SK-N-SH (cell line): ENCODE results near the gene NEMP2. TPM values are rescaled to one million over a fixed set of nuclear protein-coding genes. Genes with fewer than 3 reads are reported as not detected.

ENCODE experiments used
- CTCF ChIA-PET: fragments of 300-600, 350-600 bp; formaldehyde crosslinking; extraction: SDS; loops from one replicate; lab custom pipeline; 2021; lab: Yijun Ruan, JAX
- POLR2A ChIA-PET: fragments of 350-600 bp; sonication (Branson Sonifier 250); formaldehyde crosslinking; extraction: SDS; loops from one replicate; lab custom pipeline; 2020; ENCODE audit warnings: antibody characterized with exemption, inconsistent platforms; lab: Yijun Ruan, JAX
- DNase-seq: peaks from one replicate; pipeline ENCODE4 v3.0.0; 2012
- H2AFZ ChIP-seq: fragments of 200-600 bp; sonication (generic); 2 replicates; pipeline ENCODE4 v1.8.1; 2016; ENCODE audit warnings: antibody characterized with exemption, mild to moderate bottlenecking, low read depth
- H3F3A ChIP-seq: fragments of 200-600 bp; sonication (generic); replicated peaks from 2 replicates; pipeline ENCODE3; 2016; ENCODE audit warnings: antibody characterized with exemption, mild to moderate bottlenecking; ENCODE audit not compliant: insufficient read depth
- H3K27ac ChIP-seq, 2 experiments: fragments of 200-500 bp in 1 of 2; fragments of 200-600 bp in 1 of 2; sonication (Bioruptor generic) in 1 of 2; sonication (generic), shearing (Covaris generic) in 1 of 2; 2 replicates each; pipeline versions ENCODE4 v1.5.1 to v1.6.1; 2014 to 2016; ENCODE audit warnings: low read depth in 2 of 2, inconsistent platforms in 1 of 2, low read length in 1 of 2, mild to moderate bottlenecking in 1 of 2, mixed read lengths in 1 of 2
- H3K27me3 ChIP-seq: fragments of 200-600 bp; sonication (generic), shearing (Covaris generic); 2 replicates; pipeline ENCODE4 v1.6.1; 2016; ENCODE audit warnings: mixed run types; ENCODE audit not compliant: insufficient read depth
- H3K36me3 ChIP-seq, 2 experiments: fragments of 200-500 bp in 1 of 2; fragments of 200-600 bp in 1 of 2; sonication (Bioruptor generic) in 1 of 2; sonication (generic) in 1 of 2; replicated peaks in 1 of 2; 2 replicates each; pipeline versions ENCODE3 to v1.5.1; 2014 to 2016; ENCODE audit warnings: low read length in 1 of 2, mild to moderate bottlenecking in 1 of 2; ENCODE audit not compliant: insufficient read depth in 2 of 2, control insufficient read depth in 1 of 2
- H3K4me1 ChIP-seq, 2 experiments: fragments of 200-500 bp in 1 of 2; fragments of 200-600 bp in 1 of 2; sonication (Bioruptor generic) in 1 of 2; sonication (generic), shearing (Covaris generic) in 1 of 2; 2 replicates each; pipeline versions ENCODE4 v1.5.1 to v1.6.1; 2014 to 2016; ENCODE audit warnings: low read depth in 1 of 2, low read length in 1 of 2, mixed run types in 1 of 2; ENCODE audit not compliant: insufficient read depth in 2 of 2, control insufficient read depth in 1 of 2
- H3K4me2 ChIP-seq: fragments of 200-600 bp; sonication (generic), shearing (Covaris generic); 2 replicates; pipeline ENCODE4 v1.6.1; 2017; ENCODE audit warnings: mixed run types
- H3K4me3 ChIP-seq, 2 experiments: fragments of 200-500 bp in 1 of 2; fragments of 200-600 bp in 1 of 2; sonication (Bioruptor generic) in 1 of 2; sonication (generic), shearing (Covaris generic) in 1 of 2; 2 replicates each; pipeline versions ENCODE4 v1.5.1 to v1.8.1; 2014 to 2016; ENCODE audit warnings: low read depth in 2 of 2, inconsistent platforms in 1 of 2, low read length in 1 of 2, mild to moderate bottlenecking in 1 of 2, mixed read lengths in 1 of 2, moderate library complexity in 1 of 2
- H3K79me2 ChIP-seq: fragments of 200-600 bp; sonication (generic); 2 replicates; pipeline ENCODE4 v1.8.1; 2017; ENCODE audit warnings: mild to moderate bottlenecking; ENCODE audit not compliant: insufficient read depth
- H3K9ac ChIP-seq: fragments of 200-600 bp; sonication (generic); 2 replicates; pipeline ENCODE4 v1.6.1; 2017; ENCODE audit warnings: mixed run types
- H3K9me2 ChIP-seq: fragments of 200-600 bp; sonication (generic); 2 replicates; pipeline ENCODE4 v1.6.1; 2017; ENCODE audit warnings: mixed run types
- H3K9me3 ChIP-seq: fragments of 200-600 bp; sonication (generic); 2 replicates; pipeline ENCODE4 v1.6.1; 2017; ENCODE audit warnings: mixed run types, mild to moderate bottlenecking, moderate library complexity
- H4K20me1 ChIP-seq: fragments of 200-600 bp; sonication (generic); 2 replicates; pipeline ENCODE4 v1.6.1; 2017; ENCODE audit warnings: mild to moderate bottlenecking, mixed run types; ENCODE audit not compliant: insufficient read depth
- CTCF ChIP-seq: fragments of 200-600 bp; sonication (generic); IDR thresholded peaks from 2 replicates; pipeline ENCODE4 v1.6.1; 2017; ENCODE audit warnings: antibody characterized with exemption, mild to moderate bottlenecking, moderate library complexity
- JUND ChIP-seq: IDR thresholded peaks from 2 replicates; pipeline ENCODE4 v1.4.0; 2012
- MXI1 ChIP-seq: IDR thresholded peaks from 2 replicates; pipeline ENCODE4 v1.6.1; 2012; ENCODE audit warnings: mild to moderate bottlenecking, low read depth, low read length, improper control_type of control experiment
- NRF1 ChIP-seq: IDR thresholded peaks from 2 replicates; pipeline ENCODE4 v1.6.1; 2012; ENCODE audit warnings: low read depth, mild to moderate bottlenecking, low read length
- SMC3 ChIP-seq: IDR thresholded peaks from 2 replicates; pipeline ENCODE4 v1.6.1; 2012; ENCODE audit warnings: low read depth, low read length, improper control_type of control experiment
- TEAD4 ChIP-seq: IDR thresholded peaks from 2 replicates; pipeline ENCODE4 v1.4.0; 2012; ENCODE audit warnings: mild to moderate bottlenecking, borderline replicate concordance; ENCODE audit not compliant: insufficient read depth
- WGBS: methylation state at CpG from one replicate; pipeline ENCODE4 v1.1.6; 2017; ENCODE audit warnings: low lambda C conversion rate; 5-methylcytosine and 5-hydroxymethylcytosine counted together
- polyA plus RNA-seq, 3 experiments: library from polyadenylated mRNA; depleted of rRNA; stranded (reverse); fragments of >200 nt; gene quantifications; 2 replicates each; pipeline ENCODE4 v1.2.3, GENCODE V29; 2012
- TF ChIP-seq, protein P1 (sequence below): fragments of 150-350 bp; IDR thresholded peaks from 2 replicates; pipeline ENCODE4 v1.6.1; 2017; ENCODE audit warnings: antibody characterized with exemption, low read length, low read depth, borderline replicate concordance

NEMP2 gene
- polyA plus RNA-seq, 1 of the 3 experiments (the other 2 are of a cell fraction) = 2.0 TPM

DNA sequence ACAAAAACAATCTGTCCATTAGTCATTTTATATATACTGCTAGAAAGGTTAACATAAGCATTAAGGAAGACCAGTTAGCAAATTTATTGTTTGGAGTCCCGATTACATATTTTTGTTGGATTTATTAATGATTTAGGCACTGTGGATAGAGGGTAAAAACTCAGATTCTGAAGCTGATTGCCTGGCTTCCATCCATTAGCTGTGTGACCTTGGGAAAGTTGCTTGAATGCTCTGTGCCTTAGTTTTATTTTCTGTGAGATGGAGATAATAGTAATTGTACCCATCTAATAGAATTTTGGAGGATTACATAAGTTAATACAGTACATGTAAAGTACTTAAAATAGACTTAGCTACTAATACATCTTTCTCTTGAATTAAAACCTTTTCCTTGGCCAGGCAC lies 36.3 kb upstream of the NEMP2 start:
- H3K79me2 ChIP-seq = no peaks in the 10 kb centered on the region
- H3K9ac ChIP-seq = no peak overlapping the region
- H2AFZ ChIP-seq = no peak overlapping the region
- TF ChIP-seq CTCF = no peak
- no peak for TF ChIP-seq SMC3
- TF ChIP-seq MXI1 = no peak
- TF ChIP-seq JUND = no peak
- TF ChIP-seq NRF1 = no peak
- TF ChIP-seq TEAD4 = no peak
- no peak overlapping the region for H3K4me3 ChIP-seq
- WGBS = 67% methylated on average over 1 of the region's 1 CpG
- H3K36me3 ChIP-seq = no peaks in the 10 kb centered on the region
- no peak for DNase-seq
- no peaks in the 10 kb centered on the region for H4K20me1 ChIP-seq
- H3K27me3 ChIP-seq = no peaks in the 10 kb centered on the region
- H3K4me2 ChIP-seq = no peak overlapping the region
- H3F3A ChIP-seq = no peaks in the 10 kb centered on the region
- peaks cover 0 to 3% of the 10 kb centered on the region in 2 experiments; a peak in 1 of 4 replicates for H3K4me1 ChIP-seq
- 0 out of 2 replicates have a peak, but pooled peaks cover 2% of the 10 kb centered on the region for H3K9me3 ChIP-seq
- H3K9me2 ChIP-seq = no peaks in the 10 kb centered on the region
- ChIA-PET CTCF (interaction anchor here (0.8 kb wide), 1 partner anchor 15 kb away, joined by 3 read pairs; no protein-coding TSS in a partner anchor), POLR2A (no interaction called here)
- H3K27ac ChIP-seq = no peak overlapping the region

DNA sequence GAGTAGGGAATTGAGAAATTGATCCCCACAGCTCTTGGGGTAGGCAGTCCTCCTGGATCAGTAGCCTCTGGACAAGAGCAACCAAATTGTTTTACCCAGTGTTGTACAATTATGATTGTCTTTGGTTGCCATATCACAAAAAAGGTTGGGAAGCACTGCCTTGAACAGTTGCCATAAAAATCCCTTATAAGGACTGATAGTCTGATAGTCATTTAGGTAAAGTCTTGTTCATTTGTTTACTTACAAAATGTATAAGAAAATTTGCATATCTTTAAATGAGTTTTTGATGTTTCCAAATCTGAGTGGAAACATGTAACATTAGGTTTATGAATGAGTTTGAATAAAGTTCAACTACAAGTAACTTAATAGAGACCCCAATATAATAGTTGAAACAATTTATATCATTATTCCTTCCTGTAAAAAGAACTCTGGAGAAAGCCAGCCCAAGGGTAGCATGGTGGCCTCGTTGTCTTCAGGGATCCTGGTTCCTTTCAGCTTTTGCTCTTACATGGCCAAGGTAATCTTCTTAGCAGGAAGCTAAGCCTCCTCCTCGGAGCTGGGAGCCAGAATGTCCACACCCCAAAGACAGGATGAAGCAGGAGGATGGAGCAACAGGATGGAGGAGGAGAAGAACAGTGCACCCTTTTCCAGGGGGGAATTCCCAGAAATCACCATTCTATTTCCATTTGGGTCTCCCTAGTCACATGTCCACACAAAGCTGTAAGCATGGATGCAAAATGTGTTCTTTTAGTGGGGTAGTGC lies 35.7 kb upstream of the NEMP2 start:
- no peak overlapping the region for H2AFZ ChIP-seq
- H3K9me3 ChIP-seq = 0 out of 2 replicates have a peak, but pooled peaks cover 2% of the 10 kb centered on the region
- H3K79me2 ChIP-seq = no peaks in the 10 kb centered on the region
- H3F3A ChIP-seq = no peaks in the 10 kb centered on the region
- no peak for DNase-seq
- TF ChIP-seq, protein P1, sequence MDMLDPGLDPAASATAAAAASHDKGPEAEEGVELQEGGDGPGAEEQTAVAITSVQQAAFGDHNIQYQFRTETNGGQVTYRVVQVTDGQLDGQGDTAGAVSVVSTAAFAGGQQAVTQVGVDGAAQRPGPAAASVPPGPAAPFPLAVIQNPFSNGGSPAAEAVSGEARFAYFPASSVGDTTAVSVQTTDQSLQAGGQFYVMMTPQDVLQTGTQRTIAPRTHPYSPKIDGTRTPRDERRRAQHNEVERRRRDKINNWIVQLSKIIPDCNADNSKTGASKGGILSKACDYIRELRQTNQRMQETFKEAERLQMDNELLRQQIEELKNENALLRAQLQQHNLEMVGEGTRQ = no peak
- H3K27me3 ChIP-seq = no peaks in the 10 kb centered on the region
- H3K4me3 ChIP-seq = no peak overlapping the region
- no peaks in the 10 kb centered on the region for H4K20me1 ChIP-seq
- no peak overlapping the region for H3K9ac ChIP-seq
- WGBS = 65% methylated on average over 2 of the region's 2 CpGs
- no peaks in the 10 kb centered on the region for H3K9me2 ChIP-seq
- H3K27ac ChIP-seq = no peak overlapping the region
- POLR2A ChIA-PET = no interaction called here
- H3K4me1 ChIP-seq = peaks cover 0 to 3% of the 10 kb centered on the region in 2 experiments; a peak in 1 of 4 replicates
- H3K36me3 ChIP-seq = no peaks in the 10 kb centered on the region
- no peak overlapping the region for H3K4me2 ChIP-seq
- CTCF ChIA-PET = interaction anchor here (0.6 kb wide), 1 partner anchor 1785 kb away, joined by 3 read pairs; no protein-coding TSS in a partner anchor
